Mononuclear cell (primary cell): ENCODE data around the gene JARID2. TPM values are rescaled to one million over a fixed set of nuclear protein-coding genes. Genes with fewer than 3 reads are reported as not detected.

Source experiments
- H3K27me3 ChIP-seq: 2 replicates; pipeline ENCODE4 v1.6.0; 2011; ENCODE audit warnings: low read length, control low read depth; ENCODE audit not compliant: insufficient read depth
- H3K4me1 ChIP-seq: 2 replicates; pipeline ENCODE4 v1.5.1; 2011; ENCODE audit warnings: mild to moderate bottlenecking, low read length, control low read depth; ENCODE audit not compliant: insufficient read depth
- H3K4me3 ChIP-seq: 2 replicates; pipeline ENCODE4 v1.5.1; 2011; ENCODE audit warnings: mild to moderate bottlenecking, low read length, moderate library complexity
- H3K9me3 ChIP-seq: 2 replicates; pipeline ENCODE4 v1.5.1; 2011; ENCODE audit warnings: low read depth, mild to moderate bottlenecking, control low read depth, low read length
- total RNA-seq: library from RNA; depleted of rRNA; stranded (reverse); fragments of >200 nt; gene quantifications from one replicate; pipeline ENCODE4 v1.2.3, GENCODE V29; 2012

JARID2 gene
- total RNA-seq, 1 donor = 74.8 TPM

GRCh38 chr6:15560713-15561112 is 314.8 kb downstream of the JARID2 start:
- Histone ChIP-seq H3K27me3 (no peaks in the 10 kb centered on the region), H3K4me3 (no peak overlapping the region), H3K9me3 (no peaks in the 10 kb centered on the region), H3K4me1 (no peaks in the 10 kb centered on the region)

GRCh38 chr6:15561447-15562199 is 315.8 kb downstream of the JARID2 start:
- H3K27me3 ChIP-seq = no peaks in the 10 kb centered on the region
- no peaks in the 10 kb centered on the region for H3K9me3 ChIP-seq
- H3K4me1 ChIP-seq = no peaks in the 10 kb centered on the region
- no peak overlapping the region for H3K4me3 ChIP-seq

- H3K4me1 ChIP-seq = no peaks in the 10 kb centered on the region
- no peaks in the 10 kb centered on the region for H3K27me3 ChIP-seq
- no peaks in the 10 kb centered on the region for H3K9me3 ChIP-seq
- no peak overlapping the region for H3K4me3 ChIP-seq
Measured at GRCh38 chr6:15562977-15563376, 317.1 kb downstream of the JARID2 start.

GRCh38 chr6:15569035-15569995 is 323.4 kb downstream of the JARID2 start:
- Histone ChIP-seq H3K9me3 (no peaks in the 10 kb centered on the region), H3K4me1 (no peaks in the 10 kb centered on the region), H3K4me3 (no peak overlapping the region), H3K27me3 (no peaks in the 10 kb centered on the region)

- Histone ChIP-seq H3K4me3 (no peak overlapping the region), H3K4me1 (no peaks in the 10 kb centered on the region), H3K9me3 (no peaks in the 10 kb centered on the region), H3K27me3 (no peaks in the 10 kb centered on the region)
Measured at GRCh38 chr6:15570171-15570570, 324.3 kb downstream of the JARID2 start.
